Islet of Langerhans (tissue), 1 donor: ENCODE results near the gene NIM1K.
A peak's percentile ranks its signal among the peaks of the same experiment; 100 is the strongest.
"Not testable (repeated sequence)": the region's sequence is repeated elsewhere in the genome, so short reads cannot be mapped to it uniquely, and the experiment has no call there.

Source experiments
- FAIRE-seq: peaks from one replicate; lab custom pipeline; 2011; peaks lifted over from hg19 to GRCh38; lab: Jason Lieb, UNC

The NIM1K gene

GRCh38 chr5:43191740-43192557, at the start of gene NIM1K:
TSS of gene NIM1K (plus strand) at chr5:43192225. CDS start at chr5:43245776, 53,551 bp downstream.
- FAIRE-seq = no peak

- no peak for FAIRE-seq
These were observed 47.0 kb upstream of the NIM1K start for GRCh38 chr5:43145071-43145470.

- FAIRE-seq = no peak
These were observed 45.1 kb upstream of the NIM1K start for GRCh38 chr5:43146958-43147357.

GRCh38 chr5:43148417-43148816, 43.6 kb upstream of the NIM1K start:
- FAIRE-seq = no peak

GRCh38 chr5:43149231-43149630, 42.8 kb upstream of the NIM1K start:
- no peak for FAIRE-seq

- FAIRE-seq = no peak
These were observed 42.0 kb upstream of the NIM1K start for GRCh38 chr5:43150075-43150474.

- FAIRE-seq = no peak
These were observed 41.3 kb upstream of the NIM1K start for GRCh38 chr5:43150748-43151147.

- FAIRE-seq = no peak
These were observed 39.1 kb upstream of the NIM1K start for GRCh38 chr5:43152946-43153345.

GRCh38 chr5:43154469-43154868, 37.6 kb upstream of the NIM1K start:
- FAIRE-seq = no peak

- no peak for FAIRE-seq
These were observed 36.5 kb upstream of the NIM1K start for GRCh38 chr5:43155394-43156096.

- no peak for FAIRE-seq
These were observed 35.6 kb upstream of the NIM1K start for GRCh38 chr5:43156388-43156787.

- no peak for FAIRE-seq
These were observed 35.0 kb upstream of the NIM1K start for GRCh38 chr5:43157068-43157467.

- FAIRE-seq = peak; percentile 79
These were observed 30.8 kb upstream of the NIM1K start for GRCh38 chr5:43161244-43161643.

GRCh38 chr5:43164801-43165200, 27.2 kb upstream of the NIM1K start:
- not testable (repeated sequence) for FAIRE-seq

GRCh38 chr5:43165323-43165722, 26.7 kb upstream of the NIM1K start:
- FAIRE-seq = no peak

- FAIRE-seq = no peak
These were observed 23.9 kb upstream of the NIM1K start for GRCh38 chr5:43168175-43168574.

GRCh38 chr5:43171451-43171850, 20.6 kb upstream of the NIM1K start:
- no peak for FAIRE-seq

GRCh38 chr5:43171926-43172325, 20.1 kb upstream of the NIM1K start:
- FAIRE-seq = no peak

- FAIRE-seq = no peak
These were observed 19.2 kb upstream of the NIM1K start for GRCh38 chr5:43172779-43173178.

GRCh38 chr5:43174586-43174985, 17.4 kb upstream of the NIM1K start:
- FAIRE-seq = no peak

- FAIRE-seq = no peak
These were observed 12.2 kb upstream of the NIM1K start for GRCh38 chr5:43179836-43180235.

- FAIRE-seq = no peak
These were observed 9.6 kb upstream of the NIM1K start for GRCh38 chr5:43182421-43182820.

- not testable (repeated sequence) for FAIRE-seq
These were observed 8.9 kb upstream of the NIM1K start for GRCh38 chr5:43183101-43183500.
